ENCODE measurements around the gene ATP8B3.

ATP8B3 gene

DNA sequence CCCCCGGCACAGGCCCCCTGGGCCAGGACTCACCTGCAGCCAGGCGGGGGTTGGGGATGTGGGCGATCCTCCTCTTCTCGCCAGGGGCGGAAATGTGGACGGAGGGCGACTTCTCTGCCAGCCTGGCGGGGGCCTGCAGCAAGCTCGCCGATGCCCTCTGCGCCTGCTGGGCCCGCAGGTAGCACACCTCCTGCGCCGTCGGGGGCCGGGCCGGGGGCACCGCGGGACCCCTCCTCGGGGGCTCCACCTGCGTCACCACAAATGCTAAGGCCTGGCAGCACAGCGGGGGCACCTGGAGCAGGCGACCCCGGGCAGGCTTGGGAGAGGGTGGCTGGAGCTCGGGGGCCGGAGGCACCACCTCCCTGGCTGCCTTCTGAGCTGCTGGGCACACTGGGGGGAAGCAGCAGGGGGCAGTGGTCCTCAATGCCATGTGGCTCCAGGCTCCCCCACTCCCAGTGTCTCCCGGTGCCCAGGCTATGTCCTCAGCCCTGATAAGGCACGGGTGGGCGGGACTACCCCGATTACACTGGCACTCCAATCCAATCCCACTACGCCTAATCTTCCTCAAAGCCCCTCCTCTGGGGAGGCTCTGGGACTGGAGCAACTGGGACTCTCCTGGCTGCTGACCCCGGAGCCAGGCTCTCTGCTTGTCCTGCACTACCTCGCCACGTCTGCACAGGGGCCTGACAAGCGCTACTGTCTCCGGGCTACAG lies 11.6 kb upstream of the ATP8B3 start:
- Histone ChIP-seq H3K9me3 (ENCODE audit: low read length) (no peaks in the 10 kb centered on the region), H3K4me3 (ENCODE audit: low read length) (no peak overlapping the region), H3K4me1 (ENCODE audit: insufficient read depth, low read length) (peaks cover 3% of the 10 kb centered on the region), H3K27me3 (ENCODE audit: insufficient read depth, low read length) (no peaks in the 10 kb centered on the region), H3K36me3 (ENCODE audit: insufficient read depth, low read length) (peaks cover 26% of the 10 kb centered on the region), H2AFZ (ENCODE audit: low read depth, low read length) (no peak overlapping the region)

DNA sequence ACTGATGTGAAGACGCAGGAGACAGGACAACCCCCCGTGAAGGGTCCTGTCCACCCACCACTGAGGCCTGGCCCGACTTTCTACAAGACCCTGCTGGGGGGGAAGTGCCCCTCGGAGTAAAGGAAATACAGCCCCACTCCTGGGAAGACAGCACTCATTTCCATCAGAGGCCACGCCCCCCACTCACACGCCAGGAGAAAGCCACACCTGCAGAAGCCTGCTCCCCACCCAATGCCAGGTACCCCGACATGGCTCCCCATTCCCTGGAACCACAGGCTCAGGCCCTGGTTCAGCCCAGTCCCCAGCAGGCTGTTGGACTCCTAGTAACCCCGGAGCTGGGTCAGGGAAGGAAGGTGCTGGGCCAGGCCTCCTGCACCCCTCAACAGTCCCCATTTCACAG lies 10.9 kb upstream of the ATP8B3 start:
- no peak overlapping the region for H2AFZ ChIP-seq (ENCODE audit: low read depth, low read length)
- peaks cover 33% of the 10 kb centered on the region for H3K36me3 ChIP-seq (ENCODE audit: insufficient read depth, low read length)
- H3K27me3 ChIP-seq (ENCODE audit: insufficient read depth, low read length) = no peaks in the 10 kb centered on the region
- no peak overlapping the region for H3K4me3 ChIP-seq (ENCODE audit: low read length)
- no peaks in the 10 kb centered on the region for H3K9me3 ChIP-seq (ENCODE audit: low read length)
- H3K4me1 ChIP-seq (ENCODE audit: insufficient read depth, low read length) = peaks cover 3% of the 10 kb centered on the region

DNA sequence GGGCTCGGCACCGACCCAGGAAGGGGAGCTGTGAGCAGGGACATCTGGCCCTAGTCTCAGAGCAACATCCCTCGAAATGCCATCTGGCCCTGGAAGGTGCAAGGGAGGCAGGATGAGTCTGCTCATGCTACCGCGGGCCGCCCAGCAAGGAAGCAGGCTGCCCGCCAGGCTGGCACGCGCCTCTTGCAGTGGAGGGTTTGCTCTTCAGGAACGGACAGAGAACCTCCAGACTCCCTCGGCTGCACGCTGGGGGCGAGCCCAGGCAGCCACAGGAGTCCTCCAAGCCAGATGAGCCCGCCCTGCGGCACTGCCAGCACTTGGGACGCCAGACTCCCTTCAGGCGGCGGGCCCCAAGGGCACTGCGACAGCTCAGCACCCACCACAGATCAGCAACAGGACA lies 10.1 kb upstream of the ATP8B3 start:
- H3K36me3 ChIP-seq (ENCODE audit: insufficient read depth, low read length) = peaks cover 40% of the 10 kb centered on the region
- no peaks in the 10 kb centered on the region for H3K4me1 ChIP-seq (ENCODE audit: insufficient read depth, low read length)
- no peaks in the 10 kb centered on the region for H3K9me3 ChIP-seq (ENCODE audit: low read length)
- H3K27me3 ChIP-seq (ENCODE audit: insufficient read depth, low read length) = no peaks in the 10 kb centered on the region
- no peak overlapping the region for H2AFZ ChIP-seq (ENCODE audit: low read depth, low read length)
- H3K4me3 ChIP-seq (ENCODE audit: low read length) = no peak overlapping the region

DNA sequence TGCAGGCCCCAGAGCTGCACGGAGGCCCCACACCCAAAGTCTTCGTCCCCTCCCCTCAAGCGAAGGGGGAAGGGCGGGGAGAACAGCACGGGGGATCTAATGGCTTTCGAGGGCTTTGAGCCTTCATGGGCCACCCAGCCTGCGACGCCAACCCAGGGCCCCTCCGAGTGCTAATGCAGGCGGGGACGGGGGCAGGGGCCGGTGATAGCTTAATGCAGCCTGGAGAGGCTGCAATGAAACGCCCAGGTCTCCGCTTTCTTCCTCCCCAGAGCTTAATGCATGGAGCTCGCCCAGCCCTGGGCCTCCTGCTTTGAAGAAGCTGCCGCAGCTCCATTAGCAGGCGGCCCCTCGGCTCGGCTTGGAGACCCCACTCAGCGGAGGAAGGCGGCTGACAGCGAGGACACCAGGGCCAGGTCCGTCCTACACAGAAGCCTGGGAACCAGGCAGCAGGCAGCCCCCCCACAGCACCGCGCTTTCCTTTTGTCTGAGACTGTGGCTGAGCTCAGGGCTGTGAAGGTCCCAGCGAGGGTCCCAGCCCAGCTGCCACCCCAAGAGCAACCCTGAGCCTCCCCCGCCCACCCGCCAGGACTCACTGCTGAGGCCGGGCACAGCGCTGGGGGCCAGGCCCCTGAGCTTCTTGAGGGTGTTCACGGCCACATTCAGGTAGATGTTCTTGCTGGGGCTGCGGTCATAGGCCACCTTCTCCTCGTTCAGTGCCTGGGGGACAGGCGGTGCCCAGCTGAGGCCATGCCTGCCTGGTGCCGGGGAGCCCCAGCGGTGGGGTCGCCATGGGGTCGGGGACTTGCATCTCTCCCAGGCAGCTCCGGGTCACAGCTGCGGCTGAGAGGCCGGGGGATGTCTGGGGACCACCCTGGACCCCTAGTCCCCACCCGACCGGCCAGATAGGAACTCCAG lies 7.5 kb upstream of the ATP8B3 start:
- no peak overlapping the region for H2AFZ ChIP-seq (ENCODE audit: low read depth, low read length)
- no peaks in the 10 kb centered on the region for H3K4me1 ChIP-seq (ENCODE audit: insufficient read depth, low read length)
- H3K36me3 ChIP-seq (ENCODE audit: insufficient read depth, low read length) = peaks cover 54% of the 10 kb centered on the region
- no peak overlapping the region for H3K4me3 ChIP-seq (ENCODE audit: low read length)
- H3K27me3 ChIP-seq (ENCODE audit: insufficient read depth, low read length) = no peaks in the 10 kb centered on the region
- no peaks in the 10 kb centered on the region for H3K9me3 ChIP-seq (ENCODE audit: low read length)

DNA sequence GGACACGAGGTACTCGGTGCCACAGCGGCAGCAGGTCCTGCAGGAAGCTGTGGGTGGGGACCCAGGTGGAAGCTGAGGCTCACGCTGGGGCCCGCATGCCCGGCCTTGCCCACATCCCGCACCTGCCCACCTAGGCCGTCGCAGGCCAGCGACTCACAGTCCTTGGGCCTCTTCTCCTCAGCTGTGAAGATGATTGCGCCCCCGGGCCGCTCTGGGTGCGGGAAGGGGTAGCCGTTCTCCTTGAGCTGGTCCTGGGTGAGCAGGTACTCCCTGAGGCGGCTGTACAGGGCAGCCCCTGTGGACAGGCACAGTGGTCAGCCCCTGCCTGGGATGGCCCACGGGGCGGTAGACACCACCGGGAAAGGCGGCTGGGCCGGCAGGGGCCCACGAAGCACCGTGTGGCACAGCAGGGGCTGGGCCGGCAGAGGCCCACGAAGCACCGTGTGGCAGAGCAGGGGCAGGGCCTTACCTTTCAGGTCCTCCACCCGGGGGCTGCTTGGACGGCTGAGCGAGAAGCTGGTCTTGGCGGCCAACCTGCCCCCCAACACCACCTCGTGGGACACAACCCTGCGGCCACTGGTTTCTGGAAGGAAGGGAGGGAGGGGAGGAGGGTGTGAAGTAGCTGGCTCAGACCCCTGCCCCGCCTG lies 6.6 kb upstream of the ATP8B3 start:
- Histone ChIP-seq H2AFZ (ENCODE audit: low read depth, low read length) (no peak overlapping the region), H3K27me3 (ENCODE audit: insufficient read depth, low read length) (no peaks in the 10 kb centered on the region), H3K4me1 (ENCODE audit: insufficient read depth, low read length) (no peaks in the 10 kb centered on the region), H3K36me3 (ENCODE audit: insufficient read depth, low read length) (peaks cover 49% of the 10 kb centered on the region), H3K4me3 (ENCODE audit: low read length) (no peak overlapping the region), H3K9me3 (ENCODE audit: low read length) (no peaks in the 10 kb centered on the region)

DNA sequence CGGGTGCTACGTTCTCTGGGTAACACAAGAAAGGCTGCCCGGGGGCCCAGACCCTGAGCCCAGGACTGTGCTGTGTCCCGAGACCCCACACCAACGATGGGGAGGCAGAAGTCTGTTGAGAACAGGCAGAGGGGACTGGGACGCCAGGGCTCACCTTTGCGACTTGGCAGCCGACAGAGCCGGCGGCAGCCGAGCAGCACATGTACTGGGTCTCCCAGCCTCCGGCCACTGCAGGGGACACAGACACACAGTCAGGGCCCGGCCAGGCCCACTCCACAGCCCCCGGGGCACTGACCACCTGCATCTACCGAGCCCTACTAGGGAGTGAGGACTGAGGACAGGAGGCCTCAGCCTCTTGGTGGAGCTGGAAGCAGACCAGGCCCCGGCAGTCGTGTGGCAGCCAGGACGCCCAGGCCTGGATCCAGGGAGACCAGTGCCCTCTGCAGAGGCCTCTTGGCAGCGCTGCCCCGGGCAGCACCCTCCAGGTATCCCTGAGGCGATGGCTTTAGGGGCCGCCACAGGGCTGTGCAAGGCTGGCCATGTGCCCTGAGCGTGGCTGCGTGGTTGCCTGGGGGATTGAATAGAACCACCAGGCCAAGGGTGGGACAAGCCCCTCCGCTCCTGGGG lies 5.6 kb upstream of the ATP8B3 start:
- Histone ChIP-seq H3K4me3 (ENCODE audit: low read length) (no peak overlapping the region), H2AFZ (ENCODE audit: low read depth, low read length) (no peak overlapping the region), H3K9me3 (ENCODE audit: low read length) (no peaks in the 10 kb centered on the region), H3K36me3 (ENCODE audit: insufficient read depth, low read length) (peaks cover 49% of the 10 kb centered on the region), H3K27me3 (ENCODE audit: insufficient read depth, low read length) (no peaks in the 10 kb centered on the region), H3K4me1 (ENCODE audit: insufficient read depth, low read length) (peaks cover 9% of the 10 kb centered on the region)

DNA sequence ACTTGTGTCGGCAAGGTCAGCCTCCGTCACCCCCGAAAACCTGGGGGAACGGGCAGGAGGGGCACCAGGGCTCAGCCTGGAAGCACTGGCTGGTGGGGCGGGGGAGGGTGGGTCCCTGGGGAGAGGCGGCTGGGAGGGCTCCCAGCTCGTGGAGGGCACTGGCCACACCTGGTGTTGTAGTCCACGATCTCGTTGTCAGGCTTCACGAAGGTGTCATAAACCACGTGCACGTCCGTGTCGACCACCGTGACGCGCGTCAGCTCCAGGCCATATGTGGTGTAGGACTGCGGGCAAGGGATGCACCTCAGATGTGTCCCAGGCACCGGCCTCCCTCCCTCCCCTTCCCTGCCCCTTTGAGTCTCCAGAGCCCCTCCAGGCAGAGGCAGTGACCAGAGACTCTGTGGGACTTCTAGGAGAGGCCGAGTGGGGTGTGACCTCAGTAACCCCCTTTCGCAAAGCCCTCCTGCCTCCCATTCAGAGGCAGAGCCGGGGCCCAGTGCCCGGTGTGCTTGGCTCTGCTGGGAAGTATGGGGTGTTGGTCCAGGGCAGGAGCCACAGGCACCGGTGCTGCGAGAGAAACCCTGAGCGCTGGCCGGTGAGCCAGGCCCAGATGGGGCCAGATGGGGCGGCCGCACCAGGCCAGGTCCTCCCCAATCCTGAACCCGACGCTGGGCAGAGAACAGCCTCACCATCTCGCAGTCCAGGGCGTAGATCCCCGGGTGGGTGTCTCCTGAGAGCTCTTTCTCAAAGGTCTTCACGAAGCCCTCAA lies 4.6 kb upstream of the ATP8B3 start:
- Histone ChIP-seq H3K4me3 (ENCODE audit: low read length) (no peak overlapping the region), H3K36me3 (ENCODE audit: insufficient read depth, low read length) (peaks cover 39% of the 10 kb centered on the region), H3K27me3 (ENCODE audit: insufficient read depth, low read length) (no peaks in the 10 kb centered on the region)

DNA sequence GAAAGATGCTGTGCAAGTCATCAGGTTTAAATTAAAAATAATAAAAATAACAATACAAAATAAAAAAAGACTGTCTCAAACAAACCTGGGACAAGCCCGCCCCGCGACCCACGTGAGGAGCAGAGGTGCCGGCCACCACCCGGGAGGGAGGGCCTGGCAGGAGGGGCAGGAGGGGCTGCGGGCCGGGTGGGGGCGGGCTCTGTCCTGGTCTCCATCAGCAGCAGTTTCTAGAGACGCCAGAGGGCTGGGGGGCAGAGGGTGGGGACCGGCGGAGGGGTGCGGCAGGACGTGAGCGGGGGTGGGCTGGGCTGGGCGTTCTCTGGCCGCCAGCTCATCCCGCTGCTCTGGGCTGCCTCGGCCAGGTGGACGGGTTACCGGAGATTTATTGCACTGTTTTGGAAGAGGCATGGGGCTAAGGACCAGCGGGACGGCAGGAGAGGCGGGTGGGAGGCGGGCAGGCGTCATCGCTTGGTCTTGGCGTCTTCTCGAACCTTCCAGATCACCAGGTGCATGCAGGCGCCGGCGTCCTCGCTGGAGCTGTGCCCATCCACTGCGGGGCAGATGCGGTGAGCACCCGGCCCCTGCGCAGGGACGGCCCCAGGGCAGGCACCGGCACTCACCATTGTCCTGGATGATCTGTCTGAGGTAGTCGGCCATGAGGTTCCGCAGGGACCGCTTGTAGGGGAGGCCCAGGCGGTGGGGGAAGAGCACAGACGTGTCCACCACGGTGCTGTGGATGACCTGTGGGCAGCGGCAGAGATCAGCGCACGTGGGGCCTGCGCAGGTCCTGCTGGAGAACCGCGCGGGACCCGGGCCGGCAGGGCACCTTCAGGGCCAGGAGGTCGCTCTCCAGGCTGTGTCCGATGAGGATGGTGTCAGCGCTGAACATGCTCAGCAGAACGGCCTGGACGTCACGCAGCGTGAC lies 3.8 kb upstream of the ATP8B3 start:
- Histone ChIP-seq H3K36me3 (ENCODE audit: insufficient read depth, low read length) (peaks cover 39% of the 10 kb centered on the region), H2AFZ (ENCODE audit: low read depth, low read length) (no peak overlapping the region), H3K9me3 (ENCODE audit: low read length) (no peaks in the 10 kb centered on the region), H3K4me1 (ENCODE audit: insufficient read depth, low read length) (peaks cover 11% of the 10 kb centered on the region), H3K27me3 (ENCODE audit: insufficient read depth, low read length) (no peaks in the 10 kb centered on the region), H3K4me3 (ENCODE audit: low read length) (no peak overlapping the region)

More for the DNA sequence above, 4.6 kb upstream of the ATP8B3 start:
- peaks cover 11% of the 10 kb centered on the region for H3K4me1 ChIP-seq (ENCODE audit: insufficient read depth, low read length)
- no peak overlapping the region for H2AFZ ChIP-seq (ENCODE audit: low read depth, low read length)
- no peaks in the 10 kb centered on the region for H3K9me3 ChIP-seq (ENCODE audit: low read length)

DNA sequence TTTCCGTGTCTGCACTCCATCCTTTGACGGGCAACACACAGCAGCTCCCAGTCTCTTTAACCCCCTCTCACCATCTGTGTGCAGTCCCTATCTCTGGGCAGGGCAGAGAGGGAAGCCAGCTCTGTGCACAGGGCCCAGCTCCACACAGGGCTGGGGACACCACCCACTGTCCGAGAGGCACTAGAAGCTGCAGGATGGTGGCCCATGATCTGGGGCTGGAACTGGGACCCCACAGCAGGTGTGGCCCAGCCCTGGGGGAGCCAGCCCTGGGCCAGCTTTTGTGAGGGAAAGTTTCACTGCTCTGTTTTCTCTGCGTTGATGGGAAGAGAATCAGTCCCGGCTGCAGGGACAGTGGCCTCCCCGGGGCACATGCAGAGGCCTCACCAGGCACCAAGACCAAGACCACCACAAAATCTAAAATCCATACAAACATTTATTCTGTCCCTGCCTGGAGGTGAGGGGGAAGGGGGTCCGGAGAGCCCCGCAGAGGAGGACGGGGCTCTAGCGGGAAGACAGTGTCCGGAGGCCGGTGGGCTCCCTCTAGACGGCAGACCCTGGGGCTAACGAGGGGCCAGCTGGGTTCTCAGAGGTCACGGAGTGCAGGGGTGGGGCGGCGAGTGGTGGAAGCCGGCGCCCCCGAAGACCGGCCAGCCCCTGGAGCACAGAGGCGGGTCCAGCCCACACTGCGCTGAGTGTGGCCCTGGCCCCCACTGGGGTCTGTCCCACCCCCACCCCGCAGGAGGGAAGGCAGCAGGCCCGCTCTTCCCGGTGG lies 2.9 kb upstream of the ATP8B3 start:
- peaks cover 11% of the 10 kb centered on the region for H3K4me1 ChIP-seq (ENCODE audit: insufficient read depth, low read length)
- peaks cover 33% of the 10 kb centered on the region for H3K36me3 ChIP-seq (ENCODE audit: insufficient read depth, low read length)
- no peak overlapping the region for H2AFZ ChIP-seq (ENCODE audit: low read depth, low read length)
- no peaks in the 10 kb centered on the region for H3K9me3 ChIP-seq (ENCODE audit: low read length)
- H3K27me3 ChIP-seq (ENCODE audit: insufficient read depth, low read length) = no peaks in the 10 kb centered on the region
- H3K4me3 ChIP-seq (ENCODE audit: low read length) = no peak overlapping the region

DNA sequence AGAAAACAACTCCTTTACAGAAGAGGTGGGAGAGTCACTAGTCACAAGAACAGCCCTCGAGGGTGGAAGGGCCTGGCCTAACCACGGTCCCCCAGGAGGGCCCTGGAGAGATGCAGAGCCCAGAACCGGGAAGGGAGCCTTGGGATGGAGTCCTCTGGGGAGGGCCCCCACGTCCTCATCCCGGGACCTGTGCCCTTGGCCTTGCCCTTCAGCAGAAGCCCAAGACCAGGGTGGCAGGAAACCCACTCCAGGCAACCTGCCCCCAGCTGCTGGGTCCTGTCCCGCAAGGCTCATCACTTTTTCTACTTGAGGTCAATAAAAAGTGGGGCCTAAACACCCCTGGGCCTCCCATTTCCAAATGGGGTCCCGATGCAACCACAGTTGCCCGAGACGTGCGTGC lies 2.3 kb upstream of the ATP8B3 start:
- no peaks in the 10 kb centered on the region for H3K9me3 ChIP-seq (ENCODE audit: low read length)
- no peak overlapping the region for H2AFZ ChIP-seq (ENCODE audit: low read depth, low read length)
- no peaks in the 10 kb centered on the region for H3K27me3 ChIP-seq (ENCODE audit: insufficient read depth, low read length)
- H3K4me3 ChIP-seq (ENCODE audit: low read length) = no peak overlapping the region
- peaks cover 30% of the 10 kb centered on the region for H3K36me3 ChIP-seq (ENCODE audit: insufficient read depth, low read length)
- H3K4me1 ChIP-seq (ENCODE audit: insufficient read depth, low read length) = peaks cover 11% of the 10 kb centered on the region
